HG02973 (cell line): ENCODE results near the gene MTCH1.
"Not testable (repeated sequence)": the region's sequence is repeated elsewhere in the genome, so short reads cannot be mapped to it uniquely, and the experiment has no call there.

Source experiments
- ATAC-seq: cut with Tn5 transposase; IDR thresholded peaks from one replicate; pipeline ENCODE4 v1.9.1; 2021; ENCODE audit warnings: moderate library complexity; ENCODE audit not compliant: unreplicated experiment

Gene MTCH1

GRCh38 chr6:36955671-36956445 is 30.1 kb downstream of the MTCH1 start:
- no peak for ATAC-seq

GRCh38 chr6:36955136-36955535 is 30.9 kb downstream of the MTCH1 start:
- ATAC-seq: no peak

GRCh38 chr6:36954262-36954931 is 31.6 kb downstream of the MTCH1 start, which contains the start of gene PI16:
PI16 (plus strand) TSS chr6:36954738; CDS start chr6:36954761, 23 bp downstream.
- ATAC-seq: no peak

- no peak for ATAC-seq
These were observed 32.1 kb downstream of the MTCH1 start for GRCh38 chr6:36953931-36954261.

- no peak for ATAC-seq
These were observed 36.4 kb downstream of the MTCH1 start for GRCh38 chr6:36949636-36950035.

- not testable (repeated sequence) for ATAC-seq
These were observed 36.9 kb downstream of the MTCH1 start for GRCh38 chr6:36949076-36949475.

GRCh38 chr6:36947570-36948351 is 38.2 kb downstream of the MTCH1 start:
- ATAC-seq: no peak

GRCh38 chr6:36946526-36946925 is 39.5 kb downstream of the MTCH1 start:
- no peak for ATAC-seq

GRCh38 chr6:36945301-36945700 is 40.7 kb downstream of the MTCH1 start:
- ATAC-seq: no peak

- ATAC-seq: no peak
These were observed 41.3 kb downstream of the MTCH1 start for GRCh38 chr6:36944650-36945049.

- ATAC-seq: not testable (repeated sequence)
These were observed 43.7 kb downstream of the MTCH1 start for GRCh38 chr6:36942329-36942728.

GRCh38 chr6:36941561-36941960 is 44.4 kb downstream of the MTCH1 start:
- ATAC-seq: not testable (repeated sequence)

- ATAC-seq: no peak
These were observed 46.0 kb downstream of the MTCH1 start for GRCh38 chr6:36940027-36940426.

- ATAC-seq: not testable (repeated sequence)
These were observed 47.0 kb downstream of the MTCH1 start for GRCh38 chr6:36939005-36939404.

- ATAC-seq: no peak
These were observed 47.5 kb downstream of the MTCH1 start for GRCh38 chr6:36938536-36938935.

GRCh38 chr6:36937896-36938295 is 48.1 kb downstream of the MTCH1 start:
- ATAC-seq: no peak

GRCh38 chr6:36936824-36937223 is 49.2 kb downstream of the MTCH1 start:
- ATAC-seq: no peak

GRCh38 chr6:36934901-36935300 is 51.1 kb downstream of the MTCH1 start:
- no peak for ATAC-seq

- ATAC-seq: no peak
These were observed 52.5 kb downstream of the MTCH1 start for GRCh38 chr6:36933519-36933918.

GRCh38 chr6:36933102-36933501 is 52.9 kb downstream of the MTCH1 start:
- ATAC-seq: no peak

GRCh38 chr6:36930483-36930882 is 55.5 kb downstream of the MTCH1 start:
- no peak for ATAC-seq

GRCh38 chr6:36929607-36930006 is 56.4 kb downstream of the MTCH1 start:
- ATAC-seq: no peak
